HG03196 (cell line): ENCODE measurements around the gene EDN3.

Experiments used
- ATAC-seq: cut with Tn5 transposase; IDR thresholded peaks from one replicate; pipeline ENCODE4 v1.9.1; 2021; ENCODE audit not compliant: unreplicated experiment

Gene EDN3

DNA sequence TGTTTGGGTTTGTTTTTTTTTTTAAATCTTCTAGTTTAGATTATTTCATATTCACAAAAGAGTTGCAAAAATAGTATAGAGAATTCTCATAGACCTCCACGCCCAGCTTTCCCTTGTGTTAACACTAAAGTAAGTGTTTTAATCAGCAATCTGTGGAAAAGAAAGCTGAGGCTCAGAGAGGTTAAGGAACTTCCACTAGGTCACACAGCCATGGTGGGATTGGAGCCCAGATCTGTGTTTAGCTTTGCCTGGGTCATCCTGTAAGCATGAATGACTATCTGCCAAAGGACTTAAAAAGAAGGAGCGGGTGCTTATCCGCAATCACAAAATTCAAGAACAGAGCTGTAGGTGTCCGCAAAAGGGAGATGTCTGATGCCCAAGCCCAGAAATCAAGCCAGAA, 60.5 kb downstream of the EDN3 start:
- ATAC-seq, result no peak

DNA sequence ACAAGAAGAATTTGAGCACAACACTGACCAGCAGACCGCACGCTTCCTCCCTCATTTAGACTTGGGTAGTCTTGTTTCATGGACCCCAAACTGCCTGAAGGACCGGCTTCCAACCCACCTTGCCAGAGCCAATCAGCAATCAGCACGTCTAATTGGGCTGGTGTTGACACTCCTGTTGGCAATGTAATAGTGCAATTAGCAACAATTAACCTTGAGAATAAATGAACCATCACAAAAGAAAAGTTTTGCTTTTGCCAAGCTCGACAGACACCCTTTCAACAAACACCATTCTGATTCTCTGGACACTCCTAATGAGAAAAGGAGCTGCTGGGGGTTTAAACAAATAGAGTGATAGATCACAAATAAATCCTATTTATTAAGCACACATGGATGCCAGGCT, 61.0 kb downstream of the EDN3 start:
- no peak for ATAC-seq

DNA sequence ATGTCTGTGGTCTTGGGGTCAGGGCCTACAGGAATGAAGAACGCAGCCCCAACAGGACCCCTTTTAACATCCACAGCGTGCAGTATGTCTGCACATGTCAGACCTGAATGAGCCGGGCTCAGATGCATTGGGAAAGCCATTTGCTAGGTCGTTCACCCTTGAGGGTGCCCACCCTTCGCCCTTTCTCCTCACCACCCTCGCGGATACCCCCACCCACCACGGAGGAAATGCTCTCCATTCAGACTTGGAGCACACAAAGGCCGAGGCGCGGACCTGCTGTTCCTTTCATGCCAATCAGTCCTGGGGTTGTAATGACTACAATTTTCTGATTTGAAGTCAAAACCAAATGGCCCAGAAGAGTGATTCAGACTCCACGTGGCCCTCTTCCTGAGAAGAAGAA, 62.7 kb downstream of the EDN3 start:
- no peak for ATAC-seq

DNA sequence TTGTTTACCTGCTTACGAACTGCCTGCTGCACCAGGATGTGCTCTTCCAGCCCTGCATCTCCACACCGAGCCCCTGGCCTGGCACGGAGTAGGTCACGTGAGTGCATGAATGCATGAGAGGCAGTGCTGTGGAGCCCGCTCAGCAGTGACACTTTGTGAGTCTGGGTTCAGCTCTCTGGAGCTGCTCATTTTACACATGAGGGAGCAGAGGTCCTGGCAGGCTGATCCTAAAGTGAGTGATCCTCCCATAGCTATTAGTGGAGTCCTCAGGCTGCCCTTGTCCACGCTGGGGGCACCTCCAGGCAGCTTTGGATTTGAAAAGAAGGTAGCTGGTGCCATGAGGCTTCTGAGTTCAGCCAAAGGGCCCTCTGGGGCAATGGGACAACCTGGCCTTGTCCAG, 64.2 kb downstream of the EDN3 start:
- ATAC-seq, result no peak

DNA sequence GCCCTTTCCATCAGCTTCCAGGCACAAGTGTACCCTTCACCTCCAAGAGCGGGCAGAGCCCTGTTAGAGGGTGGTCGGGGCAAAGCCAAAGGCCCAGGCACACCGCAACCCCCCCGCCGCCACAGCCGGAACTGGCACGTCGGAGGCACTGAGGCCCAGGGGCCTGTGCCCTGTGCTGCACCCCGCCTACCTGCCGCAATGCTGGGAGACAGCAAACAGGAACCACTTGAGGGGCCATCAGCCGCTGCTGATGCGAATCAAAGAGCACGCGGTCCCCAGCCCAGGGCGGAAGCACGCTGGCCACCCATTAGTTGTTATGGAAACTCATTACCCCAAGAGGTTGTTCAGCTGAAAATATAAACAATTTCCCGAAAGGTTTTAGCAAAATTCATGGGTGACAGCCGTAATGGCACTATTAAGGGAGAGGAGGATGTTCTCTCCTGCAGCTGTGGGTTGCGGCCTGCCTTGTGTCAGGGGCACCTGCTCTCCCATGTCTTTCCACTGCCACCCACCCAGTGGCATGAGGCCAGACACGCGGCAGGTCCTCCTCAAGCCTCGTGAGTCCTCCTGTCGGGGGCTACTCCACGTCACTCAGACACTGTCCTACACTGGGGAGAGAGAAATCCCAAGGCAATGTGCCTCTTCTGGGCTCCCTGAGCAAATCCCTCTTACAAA, 65.3 kb downstream of the EDN3 start:
- ATAC-seq, result no peak

DNA sequence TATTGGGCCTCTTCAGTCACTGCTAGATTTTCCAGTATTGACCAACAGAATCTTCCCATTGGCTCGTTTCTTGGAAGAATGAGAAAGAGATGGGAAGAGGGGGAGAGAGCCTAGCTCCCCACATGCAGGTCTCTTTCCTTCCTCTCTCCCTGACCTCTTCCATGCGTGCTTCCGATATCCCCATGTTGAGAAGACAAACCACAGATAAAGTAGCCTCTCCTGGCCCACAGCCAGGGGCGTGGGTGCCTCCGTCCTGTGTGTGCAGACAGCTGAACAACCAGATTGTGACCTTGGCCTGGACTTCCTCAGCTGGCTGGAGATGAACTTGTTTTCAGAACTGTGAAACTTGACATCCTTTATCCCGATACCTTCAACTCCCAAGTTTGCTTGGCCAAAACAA, 71.0 kb downstream of the EDN3 start:
- ATAC-seq, result no peak

DNA sequence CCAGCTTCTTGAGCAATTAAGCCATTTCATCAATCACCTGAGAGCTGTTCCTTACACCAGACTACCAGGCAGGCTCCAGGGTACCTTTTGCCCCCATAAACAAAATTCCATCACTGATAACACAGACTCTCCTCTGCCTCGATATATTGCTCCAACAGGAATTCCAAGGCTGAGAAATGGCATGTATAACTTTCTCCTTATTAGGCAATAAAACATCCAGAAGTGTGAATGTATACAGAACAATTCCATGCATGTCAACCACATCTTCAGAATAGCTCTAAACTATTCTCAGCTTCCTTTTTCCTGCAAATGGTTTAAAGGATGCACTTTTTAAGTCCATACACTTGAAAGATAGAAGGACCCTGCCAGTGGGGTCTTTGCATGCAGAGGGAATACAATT, 73.8 kb downstream of the EDN3 start:
- no peak for ATAC-seq

DNA sequence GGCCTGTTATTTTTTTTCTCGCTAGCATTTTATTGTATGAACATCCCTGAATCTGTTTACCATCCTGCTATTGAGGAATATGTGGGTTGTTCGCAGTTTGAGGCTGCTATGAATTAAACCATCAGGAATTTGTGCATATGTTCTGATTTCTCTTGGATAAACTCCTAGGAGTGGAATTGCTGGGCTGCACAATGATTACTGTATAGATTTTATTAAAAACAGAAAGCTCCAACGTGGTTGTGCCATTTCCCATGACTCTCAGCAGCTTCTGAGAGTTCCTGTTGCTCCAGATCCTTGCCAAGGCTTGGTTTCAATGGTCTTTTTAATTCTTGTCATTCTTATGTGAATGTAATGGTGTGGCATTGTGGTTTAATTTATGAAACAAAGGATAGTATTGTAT, 75.1 kb downstream of the EDN3 start:
- no peak for ATAC-seq
